ENCODE results near the gene CDCA7.

GRCh38 chr2:173392731-173393130 is 38.1 kb downstream of the CDCA7 start:
- TF ChIP-seq CTCF (IDR thresholded peaks at IDR 0.05) (no peak), POLR2A (IDR thresholded peaks at IDR 0.05) (no peak)
